IMR-90 (cell line): ENCODE data around the gene CHM. TPM values are rescaled to one million over a fixed set of nuclear protein-coding genes. Genes with fewer than 3 reads are reported as not detected.

Source experiments
- ATAC-seq: fragments of 200-7000 bp; cut with Tn5 transposase; 2 replicates; pipeline ENCODE4 v1.9.1; 2020; ENCODE audit warnings: low read depth, mild to moderate bottlenecking, moderate library complexity
- BruUV-seq: library from RNA; stranded (reverse); fragments of 400-500 nt; replicated peaks from 2 replicates; lab custom pipeline; 2021; lab: Mats Ljungman, UMichigan
- CTCF ChIA-PET: fragments of 300-600 bp; formaldehyde crosslinking; extraction: SDS; loops from one replicate; lab custom pipeline; 2021; ENCODE audit warnings: antibody characterized with exemption; lab: Yijun Ruan, JAX
- POLR2A ChIA-PET: fragments of 300-600 bp; sonication (Branson Sonifier 250); formaldehyde crosslinking; loops from one replicate; lab custom pipeline; 2022; ENCODE audit warnings: antibody characterized with exemption; ENCODE audit not compliant: unreplicated experiment; lab: Charles Lee
- DNase-seq: peaks from one replicate; pipeline ENCODE4 v3.0.0; 2013
- H2AFZ ChIP-seq: replicated peaks from 2 replicates; pipeline ENCODE3; 2013; ENCODE audit warnings: low read length, mild to moderate bottlenecking; ENCODE audit not compliant: poor library complexity
- H2AK5ac ChIP-seq: 2 replicates; pipeline ENCODE4 v1.6.1; 2013; ENCODE audit warnings: low read depth, low read length, inconsistent platforms
- H2AK9ac ChIP-seq: replicated peaks from 2 replicates; pipeline ENCODE3; 2013; ENCODE audit warnings: mild to moderate bottlenecking, low read depth, low read length, moderate library complexity; ENCODE audit not compliant: poor library complexity
- H2BK120ac ChIP-seq: 2 replicates; pipeline ENCODE4 v1.6.1; 2013; ENCODE audit warnings: low read depth, low read length, inconsistent platforms
- H2BK15ac ChIP-seq: 3 replicates; pipeline ENCODE4 v1.6.1; 2013; ENCODE audit warnings: low read depth, low read length, inconsistent platforms
- H2BK20ac ChIP-seq: 2 replicates; pipeline ENCODE4 v1.6.1; 2013; ENCODE audit warnings: low read depth, mild to moderate bottlenecking, inconsistent platforms, low read length, moderate library complexity
- H2BK5ac ChIP-seq: 2 replicates; pipeline ENCODE4 v1.6.1; 2013; ENCODE audit warnings: mild to moderate bottlenecking, low read depth, low read length, inconsistent platforms; ENCODE audit not compliant: poor library complexity, severe bottlenecking
- H3K14ac ChIP-seq: replicated peaks from 2 replicates; pipeline ENCODE4 v1.6.1; 2013; ENCODE audit warnings: low read depth, low read length, inconsistent platforms
- H3K18ac ChIP-seq: 2 replicates; pipeline ENCODE4 v1.6.1; 2013; ENCODE audit warnings: low read depth, low read length, control low read depth
- H3K23ac ChIP-seq: 2 replicates; pipeline ENCODE4 v1.6.1; 2013; ENCODE audit warnings: low read depth, low read length, inconsistent platforms
- H3K27ac ChIP-seq: 2 replicates; pipeline ENCODE4 v1.5.1; 2013; ENCODE audit warnings: mild to moderate bottlenecking, control low read depth, low read length; ENCODE audit not compliant: insufficient read depth
- H3K27me3 ChIP-seq: 2 replicates; pipeline ENCODE4 v1.6.1; 2013; ENCODE audit warnings: low read length; ENCODE audit not compliant: control insufficient read depth, insufficient read depth
- H3K36me3 ChIP-seq: 2 replicates; pipeline ENCODE4 v1.6.1; 2013; ENCODE audit warnings: low read length, mixed read lengths; ENCODE audit not compliant: control insufficient read depth, insufficient read depth
- H3K4ac ChIP-seq: 2 replicates; pipeline ENCODE4 v1.6.1; 2013; ENCODE audit warnings: low read depth, low read length, inconsistent platforms
- H3K4me1 ChIP-seq: 2 replicates; pipeline ENCODE4 v1.6.1; 2013; ENCODE audit warnings: low read length, mixed read lengths; ENCODE audit not compliant: control insufficient read depth, insufficient read depth
- H3K4me2 ChIP-seq: 2 replicates; pipeline ENCODE4 v1.6.1; 2013; ENCODE audit warnings: low read depth, mild to moderate bottlenecking, control low read depth, low read length, moderate library complexity
- H3K4me3 ChIP-seq: 2 replicates; pipeline ENCODE4 v1.5.1; 2013; ENCODE audit warnings: low read depth, mild to moderate bottlenecking, control low read depth, low read length, moderate library complexity; ENCODE audit not compliant: insufficient read depth
- H3K56ac ChIP-seq: 2 replicates; pipeline ENCODE4 v1.6.1; 2013; ENCODE audit warnings: low read length, inconsistent platforms; ENCODE audit not compliant: insufficient read depth; ENCODE audit errors: extremely low read depth
- H3K79me1 ChIP-seq, 2 experiments: 2 replicates each; pipeline ENCODE4 v1.6.1; 2013; ENCODE audit warnings: low read length in 2 of 2, inconsistent platforms in 1 of 2, low read depth in 1 of 2
- H3K9ac ChIP-seq: 2 replicates; pipeline ENCODE4 v1.6.1; 2013; ENCODE audit warnings: low read depth, low read length, control low read depth
- H3K9me1 ChIP-seq: 2 replicates; pipeline ENCODE4 v1.6.1; 2013; ENCODE audit warnings: low read length, inconsistent platforms; ENCODE audit not compliant: insufficient read depth
- H3K9me3 ChIP-seq: 2 replicates; pipeline ENCODE4 v1.6.1; 2013; ENCODE audit warnings: low read length; ENCODE audit not compliant: control insufficient read depth, insufficient read depth
- H4K20me1 ChIP-seq: 2 replicates; pipeline ENCODE4 v1.6.1; 2013; ENCODE audit warnings: low read length, inconsistent platforms; ENCODE audit not compliant: insufficient read depth
- H4K5ac ChIP-seq: 2 replicates; pipeline ENCODE4 v1.6.1; 2013; ENCODE audit warnings: mild to moderate bottlenecking, low read depth, low read length, control low read depth
- H4K8ac ChIP-seq, 2 experiments: 2 replicates each; pipeline ENCODE4 v1.6.1; 2013; ENCODE audit warnings: low read depth in 2 of 2, low read length in 2 of 2, control low read depth in 1 of 2, inconsistent platforms in 1 of 2
- H4K91ac ChIP-seq: 2 replicates; pipeline ENCODE4 v1.6.1; 2013; ENCODE audit warnings: low read depth, low read length, inconsistent platforms; ENCODE audit not compliant: insufficient read depth
- BHLHE40 ChIP-seq: fragments of 150-350 bp; IDR thresholded peaks from 2 replicates; pipeline ENCODE4 v1.6.1; 2016; ENCODE audit warnings: mild to moderate bottlenecking, low read depth, low read length
- CHD1 ChIP-seq: IDR thresholded peaks from 2 replicates; pipeline ENCODE4 v1.6.1; 2012; ENCODE audit warnings: low read depth, low read length, improper control_type of control experiment
- FOS ChIP-seq: fragments of 150-350 bp; IDR thresholded peaks from 2 replicates; pipeline ENCODE4 v1.6.1; 2016; ENCODE audit warnings: low read depth, low read length
- MAFK ChIP-seq: IDR thresholded peaks from 2 replicates; pipeline ENCODE4 v1.6.1; 2012; ENCODE audit warnings: low read depth, low read length, improper control_type of control experiment
- MXI1 ChIP-seq: IDR thresholded peaks from 2 replicates; pipeline ENCODE4 v1.6.1; 2012; ENCODE audit warnings: low read depth, mild to moderate bottlenecking, low read length, moderate library complexity, borderline replicate concordance
- RAD21 ChIP-seq: IDR thresholded peaks from 2 replicates; pipeline ENCODE4 v1.6.1; 2012; ENCODE audit warnings: low read length, improper control_type of control experiment
- RFX5 ChIP-seq: IDR thresholded peaks from 2 replicates; pipeline ENCODE4 v1.8.0; 2012; ENCODE audit warnings: low read depth, mild to moderate bottlenecking, low read length, moderate library complexity
- SMC3 ChIP-seq: fragments of 150-350 bp; IDR thresholded peaks from 2 replicates; pipeline ENCODE4 v1.6.1; 2016; ENCODE audit warnings: low read depth, mild to moderate bottlenecking, antibody characterized with exemption, low read length, moderate library complexity
- dilution Hi-C: fragments of 300-500 bp; cut with HindIII; formaldehyde crosslinking; loops from one replicate; pipeline ENCODE4 v1.14.3; 2018; ENCODE audit warnings: low sequenced_read_pairs; ENCODE audit not compliant: unreplicated experiment
- in situ Hi-C: fragments of 300-500 bp; cut with MboI; formaldehyde crosslinking; loops from 3 replicates; pipeline ENCODE4 v1.14.3; 2019; ENCODE audit warnings: low sequenced_read_pairs, inconsistent platforms, mixed read lengths
- intact Hi-C: fragments of 100-400 bp; cut with micrococcal nuclease; formaldehyde crosslinking; loops from 2 replicates; pipeline ENCODE4 v1.10.0; 2022
- polyA plus RNA-seq, 3 experiments: library from polyadenylated mRNA; depleted of rRNA; stranded (reverse); fragments of >200 nt; gene quantifications; 2 replicates each; pipeline ENCODE4 v1.2.3, GENCODE V29; 2012; ENCODE audit warnings: low replicate concordance in 1 of 3
- total RNA-seq: library from RNA; depleted of rRNA; stranded (reverse); fragments of >200 nt; gene quantifications from 2 replicates; pipeline ENCODE4 v1.2.3, GENCODE V29; 2012
- TF ChIP-seq, protein P1 (sequence below): fragments of 150-350 bp; IDR thresholded peaks from 2 replicates; pipeline ENCODE4 v1.6.1; 2016; ENCODE audit warnings: low read depth, mild to moderate bottlenecking, low read length, moderate library complexity, borderline replicate concordance
- TF ChIP-seq, protein P2 (sequence below): fragments of 150-350 bp; IDR thresholded peaks from 2 replicates; pipeline ENCODE4 v1.6.1; 2017; ENCODE audit warnings: mild to moderate bottlenecking, antibody characterized with exemption, low read length, low read depth

The CHM gene
- total and polyA plus RNA-seq, 2 of the 4 experiments (the other 2 are of a cell fraction), result 11.9 to 21.7 TPM

DNA sequence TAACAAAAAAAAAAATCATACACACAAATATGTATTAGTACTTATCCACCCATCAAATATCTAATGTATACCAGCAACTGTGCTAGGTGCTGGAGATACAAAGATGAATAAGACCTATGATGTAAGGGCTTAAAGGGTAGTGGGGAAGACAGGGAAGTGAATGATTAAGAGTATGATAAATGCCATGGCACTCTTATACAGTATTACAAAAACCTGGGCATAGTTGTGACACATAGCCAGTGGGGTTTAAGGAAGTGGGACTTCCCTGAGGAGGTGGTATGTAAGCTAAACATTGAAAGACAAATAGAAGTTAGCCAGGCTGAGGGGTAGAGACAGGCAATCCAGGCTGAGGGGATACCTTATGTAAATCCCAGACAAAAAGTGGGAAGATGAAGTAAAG is 23.5 kb downstream of the CHM start:
- Histone ChIP-seq H3K4ac (no peak overlapping the region), H4K8ac (no peak overlapping the region), H2AK5ac (no peak overlapping the region), H3K4me3 (no peak overlapping the region), H3K27me3 (no peaks in the 10 kb centered on the region), H4K20me1 (no peaks in the 10 kb centered on the region; the same call in 1 of the 2 replicates), H2BK120ac (no peak overlapping the region), H3K9me1 (no peaks in the 10 kb centered on the region), H3K14ac (no peak overlapping the region), H3K79me1 (no peaks in the 10 kb centered on the region; a peak in 1 of 4 replicates), H2AFZ (no peak overlapping the region), H4K5ac (no peak overlapping the region), H3K18ac (no peak overlapping the region), H2BK5ac (no peak overlapping the region), H3K9ac (no peak overlapping the region), H4K91ac (no peak overlapping the region), H2BK20ac (no peak overlapping the region), H2AK9ac (no peak overlapping the region), H3K4me2 (no peak overlapping the region), H3K56ac (no peak overlapping the region), H3K4me1 (no peaks in the 10 kb centered on the region), H3K9me3 (no peaks in the 10 kb centered on the region), H3K36me3 (peaks cover 4% of the 10 kb centered on the region; the same call in 1 of the 2 replicates), H2BK15ac (no peak overlapping the region), H3K23ac (no peak overlapping the region), H3K27ac (no peak overlapping the region)
- dilution Hi-C loops, result no loop called here
- DNase-seq (no peak), ATAC-seq (no peak; the same call in 1 of the 2 replicates)
- no peak for TF ChIP-seq MXI1
- TF ChIP-seq CHD1, result no peak
- TF ChIP-seq, protein P1, sequence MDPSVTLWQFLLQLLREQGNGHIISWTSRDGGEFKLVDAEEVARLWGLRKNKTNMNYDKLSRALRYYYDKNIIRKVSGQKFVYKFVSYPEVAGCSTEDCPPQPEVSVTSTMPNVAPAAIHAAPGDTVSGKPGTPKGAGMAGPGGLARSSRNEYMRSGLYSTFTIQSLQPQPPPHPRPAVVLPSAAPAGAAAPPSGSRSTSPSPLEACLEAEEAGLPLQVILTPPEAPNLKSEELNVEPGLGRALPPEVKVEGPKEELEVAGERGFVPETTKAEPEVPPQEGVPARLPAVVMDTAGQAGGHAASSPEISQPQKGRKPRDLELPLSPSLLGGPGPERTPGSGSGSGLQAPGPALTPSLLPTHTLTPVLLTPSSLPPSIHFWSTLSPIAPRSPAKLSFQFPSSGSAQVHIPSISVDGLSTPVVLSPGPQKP, result no peak
- no peak for TF ChIP-seq FOS
- TF ChIP-seq, protein P2, sequence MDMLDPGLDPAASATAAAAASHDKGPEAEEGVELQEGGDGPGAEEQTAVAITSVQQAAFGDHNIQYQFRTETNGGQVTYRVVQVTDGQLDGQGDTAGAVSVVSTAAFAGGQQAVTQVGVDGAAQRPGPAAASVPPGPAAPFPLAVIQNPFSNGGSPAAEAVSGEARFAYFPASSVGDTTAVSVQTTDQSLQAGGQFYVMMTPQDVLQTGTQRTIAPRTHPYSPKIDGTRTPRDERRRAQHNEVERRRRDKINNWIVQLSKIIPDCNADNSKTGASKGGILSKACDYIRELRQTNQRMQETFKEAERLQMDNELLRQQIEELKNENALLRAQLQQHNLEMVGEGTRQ, result no peak
- TF ChIP-seq MAFK, result no peak
- no peak for TF ChIP-seq RFX5
- no peak for TF ChIP-seq BHLHE40
- TF ChIP-seq SMC3, result no peak
- TF ChIP-seq RAD21, result no peak
- no TSS peak for BruUV-seq
- POLR2A ChIA-PET, result interaction anchor here (0.6 kb wide), 1 partner anchor 20 kb away, joined by 3 read pairs; no protein-coding TSS in a partner anchor
- CTCF ChIA-PET, result interaction anchor here (0.7 kb wide), 1 partner anchor 53 kb away, joined by 3 read pairs; no protein-coding TSS in a partner anchor
- intact Hi-C loops, result no loop called here
- in situ Hi-C loops, result no loop called here
